Stimulated activated CD8-positive, alpha-beta memory T cell treated with anti-CD3 and anti-CD28 coated beads, Interleukin-7, amount 100 ng/mL, for 4 hours (primary cell): ENCODE data around the gene OSTF1.

Experiments used
- DNase-seq, 2 donors: peaks; one replicate each; pipeline ENCODE4 v3.0.0-alpha.2; 2020; ENCODE audit warnings: low read depth in 2 of 2

OSTF1 gene

GRCh38 chr9:75121914-75122558 lies 33.7 kb downstream of the OSTF1 start:
- DNase-seq, result no peak

- no peak for DNase-seq
Observed at GRCh38 chr9:75123696-75124095, 35.4 kb downstream of the OSTF1 start.

DNA sequence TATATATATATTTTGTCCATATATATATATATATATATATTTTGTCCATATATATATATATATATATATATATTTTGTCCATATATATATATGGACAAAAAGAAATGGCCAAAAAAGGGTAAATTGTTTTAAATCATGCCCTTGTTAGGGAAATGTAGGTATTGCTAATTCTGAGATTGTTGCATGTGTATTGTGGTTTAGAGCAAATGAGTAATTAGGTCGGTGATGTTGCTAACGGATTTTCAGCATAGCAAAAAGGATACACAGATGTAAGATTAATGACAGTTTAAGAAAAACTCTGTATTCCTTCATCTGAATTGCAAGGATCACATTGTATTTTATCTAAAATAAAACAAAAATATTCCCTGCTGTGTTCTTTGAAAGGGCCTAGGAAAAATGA lies 40.2 kb downstream of the OSTF1 start:
- no peak for DNase-seq

DNA sequence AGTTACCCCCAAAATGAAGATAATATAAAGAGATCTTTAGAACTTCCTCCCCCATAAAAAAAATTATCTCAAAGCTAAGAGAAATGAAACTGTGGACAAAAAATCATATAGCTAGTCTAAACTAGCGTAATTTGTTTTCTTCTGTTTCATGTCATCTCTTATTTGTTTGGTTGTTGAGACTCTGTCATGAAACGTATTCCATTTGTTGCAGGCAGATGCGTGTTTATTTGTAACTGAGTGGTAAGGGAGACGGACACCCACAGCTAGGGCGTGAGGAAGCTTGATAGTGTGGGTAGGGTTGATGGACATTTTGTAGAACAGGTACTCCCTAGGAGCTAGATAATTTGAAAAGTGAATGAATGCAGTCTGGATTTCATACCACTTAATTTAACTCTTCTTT lies 41.9 kb downstream of the OSTF1 start:
- no peak for DNase-seq

DNA sequence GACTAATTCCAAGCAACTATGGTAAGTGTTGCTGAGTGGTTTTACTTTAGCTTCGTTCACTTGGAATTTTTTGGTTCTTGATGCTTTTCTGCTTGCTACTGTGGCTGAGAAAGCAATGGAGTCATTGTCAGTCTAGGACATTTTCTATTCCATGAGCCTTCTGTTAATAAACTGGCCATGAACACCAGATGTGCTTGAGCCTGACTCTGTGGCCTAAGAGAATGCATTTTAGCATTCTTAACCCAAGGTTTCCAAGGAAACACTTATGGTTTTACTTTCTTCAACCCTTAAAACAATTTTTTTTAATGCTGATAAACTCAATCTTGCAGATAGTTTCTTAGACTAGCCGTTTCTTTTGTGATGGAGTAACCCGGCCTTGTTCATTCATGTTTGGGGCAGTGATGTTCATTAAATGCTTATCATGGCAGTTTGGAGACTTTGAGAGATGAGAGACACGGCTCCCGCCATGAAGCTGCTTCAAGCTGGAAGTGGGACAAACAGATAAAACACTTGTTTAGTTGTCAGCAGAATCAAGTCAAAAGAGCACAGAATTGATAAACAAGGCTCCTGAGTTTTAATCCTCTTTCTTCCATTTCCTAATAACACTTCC lies 42.4 kb downstream of the OSTF1 start:
- no peak for DNase-seq

DNA sequence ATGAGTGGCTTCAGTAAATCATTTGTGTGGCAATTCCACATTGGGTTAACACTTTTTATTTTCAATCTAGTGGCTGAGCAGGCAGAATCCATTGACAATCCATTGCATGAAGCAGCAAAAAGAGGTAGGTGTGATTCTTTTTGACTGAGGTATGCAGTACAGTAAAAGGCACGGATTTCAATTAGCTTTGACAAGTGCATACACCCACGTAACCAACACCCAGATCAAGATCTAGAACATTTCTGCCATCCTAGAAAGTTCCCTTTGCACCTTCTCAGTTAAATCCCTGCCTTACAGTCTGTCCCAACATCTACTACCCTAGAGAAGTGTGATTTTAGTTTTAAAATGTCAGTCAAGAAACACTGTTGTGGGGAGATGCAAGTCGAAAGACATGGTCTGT lies 43.4 kb downstream of the OSTF1 start:
- no peak for DNase-seq

GRCh38 chr9:75132244-75132643 lies 43.9 kb downstream of the OSTF1 start:
- no peak for DNase-seq

GRCh38 chr9:75133396-75133795 lies 45.1 kb downstream of the OSTF1 start:
- no peak for DNase-seq

- DNase-seq, result no peak
Observed at GRCh38 chr9:75134495-75134894, 46.2 kb downstream of the OSTF1 start.

- no peak for DNase-seq
Observed at GRCh38 chr9:75138260-75139040, 50.1 kb downstream of the OSTF1 start.

DNA sequence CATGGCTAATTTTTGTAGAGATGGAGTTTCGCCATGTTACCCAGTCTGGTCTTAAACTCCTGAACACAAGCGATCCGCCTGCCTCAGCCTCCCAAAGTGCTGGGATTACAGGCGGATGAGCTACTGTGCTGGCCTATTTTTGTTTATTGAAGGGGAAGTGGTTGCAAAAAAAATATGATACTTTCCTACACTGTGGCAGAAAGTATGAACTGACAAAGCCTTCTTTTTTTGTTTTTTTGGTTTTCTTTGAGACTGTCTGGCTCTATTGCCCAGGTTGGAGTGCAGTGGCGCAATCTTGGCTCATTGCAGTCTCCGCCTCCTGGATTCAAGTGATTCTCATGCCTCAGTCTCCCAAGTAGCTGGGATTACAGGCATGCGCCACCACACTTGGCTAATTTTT lies 50.9 kb downstream of the OSTF1 start:
- no peak for DNase-seq

DNA sequence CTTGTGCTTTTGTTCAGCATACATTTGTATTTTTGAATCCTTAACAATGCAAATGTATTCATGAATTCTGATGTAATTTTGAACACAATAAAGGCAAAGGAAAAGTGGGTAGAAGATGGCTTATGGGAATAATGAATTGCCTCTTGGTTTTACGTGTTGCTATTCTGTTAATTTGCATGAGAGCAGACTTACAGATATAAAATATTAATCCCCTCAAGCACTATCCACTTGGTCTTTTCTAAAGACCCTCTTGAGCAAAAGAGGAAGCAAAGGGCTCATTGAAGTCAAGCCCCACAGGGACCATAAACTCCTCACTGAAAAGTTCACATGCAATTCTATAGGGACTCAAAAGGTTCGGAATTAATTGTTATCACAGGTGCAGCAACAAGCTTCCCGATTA lies 51.9 kb downstream of the OSTF1 start:
- DNase-seq, result no peak

DNA sequence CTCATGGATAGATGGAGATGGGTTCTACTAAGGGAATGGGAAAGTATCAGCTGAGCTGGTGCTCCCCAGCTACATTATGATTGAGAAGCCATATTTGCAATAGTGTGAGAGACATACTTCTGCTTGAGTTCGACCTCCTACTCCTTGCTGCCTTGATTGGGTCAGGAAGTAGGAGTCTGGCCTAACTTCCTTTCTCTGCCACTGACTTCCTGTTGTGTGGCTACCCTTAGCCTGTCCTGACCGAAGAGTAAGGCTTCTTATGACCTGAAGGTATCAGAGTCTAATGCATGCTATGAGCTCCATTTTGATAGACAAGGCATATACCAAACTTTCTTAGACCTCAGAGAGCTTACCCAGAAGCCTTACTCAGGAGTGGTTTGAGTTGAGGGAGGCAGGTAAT lies 53.9 kb downstream of the OSTF1 start:
- no peak for DNase-seq

DNA sequence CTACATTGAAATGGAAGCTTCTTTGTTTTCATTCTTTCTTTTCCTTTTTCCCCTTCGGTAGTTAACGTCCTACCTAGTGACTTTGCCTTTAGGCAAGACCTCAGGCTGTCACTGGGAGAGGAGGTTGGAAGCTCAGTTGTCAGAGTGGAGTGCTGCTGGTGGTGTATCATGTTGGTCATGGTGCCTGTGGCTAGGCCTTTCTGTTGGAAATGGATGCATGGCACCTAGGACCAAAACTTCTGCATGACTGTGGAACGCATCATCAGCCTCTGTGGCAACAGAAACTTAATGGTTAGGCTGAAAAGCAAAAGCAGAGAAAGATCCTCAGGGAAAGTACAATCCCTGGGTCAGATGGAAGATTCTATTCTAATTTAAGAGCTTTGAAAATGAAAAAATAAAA lies 57.9 kb downstream of the OSTF1 start:
- no peak for DNase-seq

DNA sequence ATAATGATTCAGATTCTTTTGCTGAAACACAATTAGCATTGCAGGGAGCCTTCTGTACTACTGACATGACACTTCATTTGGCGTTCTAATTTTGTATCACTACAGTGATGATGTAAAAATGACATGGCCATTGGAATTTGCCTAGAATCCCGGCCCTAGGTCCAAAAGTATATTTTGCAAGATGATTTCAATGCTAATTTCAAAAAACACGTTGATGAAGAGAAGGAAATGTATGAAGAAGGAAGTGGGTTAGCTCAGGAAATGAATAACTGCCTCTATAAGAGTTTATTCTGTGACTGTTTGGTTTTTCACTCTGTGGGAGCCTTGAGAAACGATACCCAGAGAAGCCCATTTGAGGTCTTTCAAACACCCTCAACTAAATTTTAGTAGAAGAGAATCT lies 59.3 kb downstream of the OSTF1 start:
- no peak for DNase-seq

DNA sequence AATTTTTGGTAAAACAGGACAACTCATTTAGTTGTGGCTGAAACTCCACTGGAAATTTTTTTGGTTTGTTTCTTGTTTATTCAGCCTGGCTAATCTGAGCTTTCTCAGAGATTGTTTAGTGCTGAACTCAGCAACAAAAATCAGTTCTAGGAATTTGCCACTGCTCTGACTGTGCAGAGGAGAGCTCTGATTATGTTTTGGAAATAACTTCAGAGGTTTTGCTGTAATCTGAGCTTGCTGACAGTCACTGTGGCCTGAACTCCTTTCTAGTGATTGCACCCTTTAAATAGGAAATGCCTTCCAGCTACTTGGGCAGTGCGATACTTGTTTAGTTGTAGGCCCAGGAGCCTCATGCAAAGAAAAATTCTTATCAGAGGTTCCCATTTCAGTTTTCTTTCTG lies 60.2 kb downstream of the OSTF1 start:
- no peak for DNase-seq

GRCh38 chr9:75149841-75150241 lies 61.5 kb downstream of the OSTF1 start:
- no peak for DNase-seq

- no peak for DNase-seq
Observed at GRCh38 chr9:75150512-75150911, 62.2 kb downstream of the OSTF1 start.

DNA sequence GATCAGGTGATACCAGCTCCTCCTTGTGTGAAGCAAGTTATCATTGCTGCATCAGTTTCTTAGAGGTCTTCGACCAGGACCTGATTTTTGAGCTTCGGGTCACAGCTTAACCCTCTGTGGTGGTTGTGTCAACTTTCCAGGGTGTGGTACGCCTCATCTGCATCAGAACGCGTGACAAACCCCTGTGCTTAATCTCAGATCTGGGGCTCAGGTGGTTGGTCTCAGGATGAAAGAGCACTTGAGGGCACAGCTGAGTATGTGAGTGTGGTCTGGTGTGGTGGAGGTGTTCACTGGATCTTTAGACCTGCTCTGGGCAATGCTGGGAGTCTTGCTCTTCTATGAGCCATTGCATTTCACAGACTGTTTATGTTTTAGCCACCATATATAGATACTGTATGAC lies 64.1 kb downstream of the OSTF1 start:
- DNase-seq, result peak; percentile 29 to 38

DNA sequence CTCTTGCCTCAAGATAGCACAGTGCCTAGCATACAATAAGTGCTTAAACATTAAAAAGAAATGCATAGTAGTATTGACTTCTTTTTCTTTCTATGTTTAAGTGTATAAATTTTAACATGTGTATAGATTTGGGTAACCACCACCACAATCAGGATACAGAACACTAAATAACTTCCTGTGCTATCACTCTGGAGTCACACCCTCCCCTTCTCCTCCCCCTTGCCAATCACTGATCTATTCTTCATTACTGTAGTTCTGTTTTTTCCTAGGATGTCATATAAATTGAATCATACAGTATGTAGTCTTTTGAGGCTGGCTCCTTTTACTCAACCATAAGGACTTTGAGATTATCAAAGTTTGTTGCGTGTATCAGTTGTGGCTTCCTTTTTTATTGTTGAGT lies 68.5 kb downstream of the OSTF1 start:
- DNase-seq, result no peak

GRCh38 chr9:75161116-75161857 lies 73.0 kb downstream of the OSTF1 start:
- no peak for DNase-seq

DNA sequence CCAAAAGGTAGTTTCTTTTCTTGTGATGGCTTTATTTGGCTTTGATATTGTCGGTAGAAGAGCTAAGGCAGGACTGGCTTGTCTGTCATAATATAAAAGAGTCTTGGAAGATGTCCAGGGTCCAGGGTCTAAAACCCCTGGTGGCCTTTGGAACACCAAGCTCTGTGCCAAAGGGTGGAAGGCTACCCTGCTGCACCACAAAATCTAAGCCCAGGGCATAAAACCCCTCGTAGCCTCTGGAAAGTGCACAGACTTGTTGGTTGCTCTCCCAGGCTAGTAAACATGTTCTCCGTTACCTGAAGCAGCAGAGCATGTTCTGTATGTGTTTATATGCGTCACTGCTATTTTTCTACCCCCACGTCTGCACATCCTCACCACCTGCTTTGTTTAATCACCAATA lies 75.5 kb downstream of the OSTF1 start:
- no peak for DNase-seq

DNA sequence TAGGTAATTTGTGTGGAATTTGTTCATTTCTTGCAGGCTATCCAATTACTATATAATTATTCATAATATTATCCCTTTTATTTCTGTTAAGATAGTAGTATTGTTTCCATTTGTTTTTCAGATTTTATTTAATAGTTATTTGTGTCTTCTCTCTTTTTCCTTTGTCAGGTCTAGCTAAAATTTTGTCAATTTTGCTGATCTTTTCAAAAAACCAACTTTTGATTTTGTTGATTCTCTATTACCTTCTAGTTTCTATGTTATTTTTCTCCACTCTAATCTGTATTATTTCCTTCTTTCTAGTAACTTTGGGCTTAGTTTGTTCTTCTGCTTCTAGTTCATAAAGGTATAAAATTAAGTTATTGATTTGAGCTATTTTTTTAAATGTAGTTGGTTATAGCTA lies 76.3 kb downstream of the OSTF1 start:
- DNase-seq, result no peak
